SJSA1 (cell line): ENCODE data around the gene RAB3D. TPM values are rescaled to one million over a fixed set of nuclear protein-coding genes. Genes with fewer than 3 reads are reported as not detected.
"Not testable (repeated sequence)": the region's sequence is repeated elsewhere in the genome, so short reads cannot be mapped to it uniquely, and the experiment has no call there.

Experiments
- DNase-seq, 2 experiments: peaks; one replicate each; pipeline ENCODE4 v3.0.0-alpha.2; 2015 to 2020; ENCODE audit warnings: low spot score in 2 of 2, low read depth in 1 of 2
- H3K27ac ChIP-seq: fragments of 250-450 bp; sonication (Bioruptor Pico); 2 replicates; pipeline ENCODE4 v1.5.1; 2020; ENCODE audit warnings: mild to moderate bottlenecking, moderate library complexity
- H3K27me3 ChIP-seq: fragments of 250-450 bp; sonication (Bioruptor Pico); replicated peaks from 2 replicates; pipeline ENCODE4 v1.5.1; 2020; ENCODE audit warnings: mild to moderate bottlenecking, moderate library complexity
- H3K36me3 ChIP-seq: fragments of 250-450 bp; sonication (Bioruptor Pico); 2 replicates; pipeline ENCODE4 v1.5.1; 2020; ENCODE audit warnings: mild to moderate bottlenecking
- H3K4me1 ChIP-seq: fragments of 250-450 bp; sonication (Bioruptor Pico); replicated peaks from 2 replicates; pipeline ENCODE4 v1.6.1; 2021; ENCODE audit warnings: mild to moderate bottlenecking
- H3K4me3 ChIP-seq: fragments of 250-450 bp; sonication (Bioruptor Pico); 2 replicates; pipeline ENCODE4 v1.5.1; 2020; ENCODE audit warnings: mild to moderate bottlenecking
- H3K9me3 ChIP-seq: fragments of 250-450 bp; sonication (Bioruptor Pico); replicated peaks from 2 replicates; pipeline ENCODE4 v1.5.1; 2020; ENCODE audit warnings: mild to moderate bottlenecking
- total RNA-seq: library from RNA; depleted of rRNA; stranded (reverse); fragments of >200 nt; shearing (Covaris generic); gene quantifications from 2 replicates; pipeline ENCODE4 v1.2.3, GENCODE V29; 2014

Gene RAB3D
- total RNA-seq, 1 experiment from 2014 or later, result 1.4 TPM

DNA sequence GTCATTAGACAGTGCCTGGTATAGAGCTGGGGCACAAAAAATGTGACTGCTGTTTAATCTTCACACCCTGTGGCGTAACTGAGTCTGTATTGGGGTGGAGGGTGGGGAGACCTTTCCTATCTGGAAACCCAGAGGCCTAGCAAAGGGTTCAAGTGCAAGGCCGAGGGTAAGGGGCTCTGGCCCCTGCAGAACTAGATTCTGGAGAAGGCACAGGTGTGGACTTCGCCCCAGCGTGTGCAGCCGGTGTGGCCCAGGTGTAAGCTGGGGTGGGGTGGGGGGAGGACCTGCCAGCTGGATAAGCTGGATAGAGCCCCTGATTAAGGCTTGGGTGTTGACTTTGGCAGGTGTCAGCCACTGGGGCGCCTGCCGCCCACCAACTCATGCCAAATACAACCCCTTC lies 1.3 kb downstream of the RAB3D start:
- no peak for DNase-seq
- peaks cover 6% of the 10 kb centered on the region for H3K36me3 ChIP-seq
- no peaks in the 10 kb centered on the region for H3K27me3 ChIP-seq
- peaks cover 6% of the 10 kb centered on the region for H3K4me1 ChIP-seq
- H3K4me3 ChIP-seq, result no peak overlapping the region
- H3K9me3 ChIP-seq, result no peaks in the 10 kb centered on the region
- no peak overlapping the region for H3K27ac ChIP-seq

DNA sequence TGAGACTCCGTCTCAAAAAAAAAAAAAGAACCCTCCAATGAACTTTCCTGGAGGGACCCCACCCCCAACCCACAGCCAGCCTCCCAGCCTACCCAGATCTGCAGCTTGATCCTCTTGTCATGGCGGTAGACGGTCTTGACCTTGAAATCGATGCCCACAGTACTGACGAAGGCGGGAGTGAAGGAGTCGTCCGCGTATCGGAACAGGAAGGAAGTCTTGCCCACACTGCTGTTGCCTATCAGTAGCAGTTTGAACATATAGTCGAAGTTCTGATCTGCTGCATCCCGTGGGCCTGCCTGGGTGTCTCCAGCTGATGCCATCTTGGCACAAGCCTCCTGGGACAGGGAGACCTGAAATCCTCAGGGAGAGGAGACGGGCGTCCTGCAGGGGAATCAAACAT lies 2.4 kb downstream of the RAB3D start:
- DNase-seq, result no peak
- Histone ChIP-seq H3K27ac (no peak overlapping the region), H3K27me3 (no peaks in the 10 kb centered on the region), H3K4me3 (no peak overlapping the region), H3K4me1 (peaks cover 6% of the 10 kb centered on the region), H3K9me3 (no peaks in the 10 kb centered on the region), H3K36me3 (peaks cover 6% of the 10 kb centered on the region)

DNA sequence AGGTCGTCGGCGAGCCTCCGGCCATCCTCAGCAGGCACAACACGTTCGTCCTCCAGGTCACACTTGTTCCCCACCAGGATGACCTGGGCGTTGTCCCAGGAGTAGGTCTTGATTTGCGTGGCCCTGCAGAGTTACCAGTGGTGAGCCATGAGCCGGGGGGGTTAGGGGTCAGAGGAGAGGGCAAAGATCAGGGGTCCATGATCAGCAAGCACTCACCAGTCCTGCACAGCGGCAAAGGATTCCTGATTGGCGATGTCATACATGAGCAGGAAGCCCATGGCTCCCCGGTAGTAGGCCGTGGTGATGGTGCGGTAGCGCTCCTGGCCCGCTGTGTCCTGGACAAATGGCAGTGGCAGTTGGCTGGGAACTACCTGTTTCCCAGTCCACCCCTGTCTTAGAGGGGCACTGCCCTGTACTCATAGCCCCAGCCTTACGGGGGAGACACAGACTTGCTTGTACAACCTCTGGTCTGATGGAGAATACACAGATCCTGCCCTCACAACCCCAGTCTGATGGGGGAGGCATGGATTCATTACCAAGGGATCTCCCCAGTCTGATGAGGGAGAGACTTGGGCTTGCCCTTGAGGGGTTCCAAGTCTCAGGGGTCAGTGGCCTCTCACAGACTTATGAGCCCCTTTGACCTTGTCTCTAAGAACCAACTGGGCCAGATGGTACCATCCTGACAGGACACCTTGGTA lies 3.9 kb downstream of the RAB3D start:
- Histone ChIP-seq H3K36me3 (no peaks in the 10 kb centered on the region), H3K27ac (no peak overlapping the region), H3K4me3 (no peak overlapping the region), H3K4me1 (peaks cover 6% of the 10 kb centered on the region), H3K9me3 (no peaks in the 10 kb centered on the region), H3K27me3 (no peaks in the 10 kb centered on the region)
- DNase-seq, result no peak

DNA sequence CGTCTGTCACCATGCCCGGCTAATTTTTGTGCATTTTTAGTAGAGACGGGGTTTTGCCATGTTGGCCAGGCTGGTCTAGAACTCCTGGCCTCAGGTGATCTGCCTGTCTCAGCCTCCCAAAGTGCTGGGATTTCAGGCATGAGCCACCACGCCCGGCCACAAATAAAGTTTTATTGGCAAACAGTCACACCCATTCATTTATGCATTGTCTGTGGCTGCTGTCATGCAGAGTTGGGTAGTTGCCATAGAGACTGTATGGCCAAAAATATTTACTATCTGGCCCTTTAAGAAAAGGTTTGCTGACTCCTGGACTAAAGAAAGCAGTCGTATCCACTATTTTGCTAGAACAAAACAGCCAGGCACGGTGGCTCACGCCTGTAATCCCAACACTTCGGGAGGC lies 5.6 kb downstream of the RAB3D start:
- DNase-seq, H3K27me3 ChIP-seq, H3K4me3 ChIP-seq, H3K9me3 ChIP-seq, H3K4me1 ChIP-seq, H3K27ac ChIP-seq, H3K36me3 ChIP-seq: not testable (repeated sequence)

DNA sequence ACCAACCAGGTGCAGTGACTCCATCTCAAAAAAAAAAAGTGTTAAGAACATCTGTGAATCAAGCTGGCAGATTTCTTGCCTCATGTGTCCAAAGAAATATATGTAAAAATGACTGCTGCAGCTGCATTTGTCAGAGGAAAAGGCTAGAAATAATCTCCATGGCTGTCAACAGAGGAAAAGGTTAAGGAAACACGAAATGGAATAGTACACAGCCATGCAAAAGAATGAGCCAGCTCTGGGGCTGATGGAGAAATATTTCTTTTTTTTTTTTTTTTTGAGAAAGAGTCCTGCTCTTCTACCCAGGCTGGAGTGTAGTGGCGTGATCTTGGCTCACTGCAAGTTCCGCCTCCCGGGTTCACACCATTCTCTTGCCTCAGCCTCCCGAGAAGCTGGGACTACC lies 6.6 kb downstream of the RAB3D start:
- no peak overlapping the region for H3K4me3 ChIP-seq
- no peaks in the 10 kb centered on the region for H3K4me1 ChIP-seq
- H3K9me3 ChIP-seq, result no peaks in the 10 kb centered on the region
- no peaks in the 10 kb centered on the region for H3K36me3 ChIP-seq
- no peak for DNase-seq
- no peaks in the 10 kb centered on the region for H3K27me3 ChIP-seq
- no peak overlapping the region for H3K27ac ChIP-seq

DNA sequence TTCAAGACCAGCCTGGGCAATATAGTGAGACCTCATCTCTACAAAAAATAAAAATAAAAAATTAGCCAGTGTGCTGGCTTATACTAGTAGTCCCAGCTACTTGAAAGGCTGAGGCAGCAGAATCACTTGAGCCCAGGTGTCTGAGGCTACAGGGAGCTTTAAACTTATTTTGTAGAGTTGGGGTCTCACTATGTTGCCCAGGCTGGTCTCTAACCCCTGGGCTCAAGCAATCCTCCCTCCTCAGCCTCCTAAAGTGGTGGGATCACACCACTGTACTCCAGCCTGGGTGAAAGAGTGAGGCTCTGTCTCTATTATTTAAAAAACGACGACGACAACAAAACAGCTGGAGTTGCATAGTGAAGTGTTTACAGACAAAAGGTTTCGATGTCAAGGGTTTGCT lies 8.0 kb downstream of the RAB3D start:
- H3K4me1 ChIP-seq, result no peaks in the 10 kb centered on the region
- H3K4me3 ChIP-seq, result no peak overlapping the region
- DNase-seq, result no peak
- H3K27ac ChIP-seq, result no peak overlapping the region
- H3K36me3 ChIP-seq, result no peaks in the 10 kb centered on the region
- no peaks in the 10 kb centered on the region for H3K9me3 ChIP-seq
- no peaks in the 10 kb centered on the region for H3K27me3 ChIP-seq

DNA sequence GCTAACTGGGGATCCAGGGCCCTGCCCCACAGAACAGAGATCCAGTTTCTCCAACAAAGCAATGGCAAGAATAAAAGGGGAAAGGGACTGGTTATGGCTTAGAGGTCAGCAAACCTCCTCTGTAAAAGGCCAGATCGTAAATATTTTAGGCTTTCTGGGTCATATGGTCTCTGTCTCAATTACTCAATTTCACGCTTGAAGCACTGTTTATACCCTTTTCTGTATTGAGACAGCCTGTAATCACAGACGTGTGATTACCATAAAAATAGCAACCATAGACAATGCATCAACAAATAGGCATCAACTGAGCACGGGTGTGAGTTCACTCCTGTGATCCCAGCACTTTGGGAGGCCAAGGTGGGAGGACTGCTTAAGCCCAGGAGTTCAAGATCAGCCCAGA lies 9.3 kb downstream of the RAB3D start:
- DNase-seq, result no peak
- Histone ChIP-seq H3K27me3 (no peaks in the 10 kb centered on the region), H3K4me3 (no peak overlapping the region), H3K4me1 (no peaks in the 10 kb centered on the region), H3K27ac (no peak overlapping the region), H3K36me3 (no peaks in the 10 kb centered on the region), H3K9me3 (no peaks in the 10 kb centered on the region)

DNA sequence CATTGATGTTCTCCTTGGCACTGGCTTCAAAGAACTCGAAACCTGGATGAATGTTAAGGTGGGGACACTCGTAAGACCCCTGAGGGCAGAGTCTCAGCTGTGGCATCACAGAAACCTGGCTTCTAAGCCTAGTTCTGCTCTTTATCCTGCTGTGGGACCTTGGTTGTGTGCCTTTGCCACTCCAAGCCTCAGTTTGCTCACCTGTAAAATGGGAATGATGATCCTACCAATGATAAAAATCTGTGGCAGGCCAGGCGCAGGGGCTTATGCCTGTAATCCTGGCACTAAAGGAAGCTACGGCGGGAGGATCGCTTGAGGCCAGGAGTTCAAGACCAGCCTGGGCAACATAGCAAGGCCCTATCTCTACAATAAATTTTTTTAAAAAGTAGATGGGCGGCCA lies 13.9 kb downstream of the RAB3D start:
- Histone ChIP-seq H3K27ac (no peak overlapping the region), H3K9me3 (no peaks in the 10 kb centered on the region), H3K36me3 (no peaks in the 10 kb centered on the region), H3K4me1 (peaks cover 37% of the 10 kb centered on the region), H3K4me3 (no peak overlapping the region), H3K27me3 (no peaks in the 10 kb centered on the region)
- no peak for DNase-seq

DNA sequence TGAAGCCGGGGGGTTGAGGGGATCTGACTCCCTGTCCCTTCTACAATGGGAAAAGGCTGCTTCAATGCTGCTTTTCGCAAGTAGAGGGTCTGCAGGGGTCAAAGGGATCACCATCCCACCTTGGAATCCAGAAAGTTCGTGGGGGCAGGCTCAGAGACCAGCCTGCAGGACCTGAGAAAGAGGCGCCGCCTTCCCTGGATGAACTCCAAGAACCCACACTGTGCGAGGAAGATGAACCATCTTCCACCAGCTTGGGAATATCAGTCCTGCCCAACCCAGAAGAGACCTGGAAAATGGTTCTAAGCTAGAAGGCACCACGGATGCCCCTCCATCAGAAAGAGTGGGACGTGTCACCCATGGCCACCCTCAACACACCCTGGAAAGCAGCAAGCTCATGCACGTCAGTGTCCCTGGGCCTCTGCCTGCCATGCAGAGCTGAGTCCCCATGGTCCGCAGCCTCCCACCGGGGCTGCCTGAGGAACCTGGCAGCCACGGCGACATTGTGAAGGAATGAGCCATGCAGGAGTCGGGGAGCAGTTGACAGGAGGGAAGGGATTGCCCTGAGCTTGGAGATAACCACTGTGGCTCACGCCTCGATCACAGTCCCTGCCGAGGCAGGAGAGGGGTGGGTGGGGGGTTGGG lies 14.6 kb downstream of the RAB3D start:
- H3K27ac ChIP-seq, result no peak overlapping the region
- no peak for DNase-seq
- H3K4me3 ChIP-seq, result no peak overlapping the region
- no peaks in the 10 kb centered on the region for H3K36me3 ChIP-seq
- H3K27me3 ChIP-seq, result no peaks in the 10 kb centered on the region
- peaks cover 37% of the 10 kb centered on the region for H3K4me1 ChIP-seq
- H3K9me3 ChIP-seq, result no peaks in the 10 kb centered on the region

DNA sequence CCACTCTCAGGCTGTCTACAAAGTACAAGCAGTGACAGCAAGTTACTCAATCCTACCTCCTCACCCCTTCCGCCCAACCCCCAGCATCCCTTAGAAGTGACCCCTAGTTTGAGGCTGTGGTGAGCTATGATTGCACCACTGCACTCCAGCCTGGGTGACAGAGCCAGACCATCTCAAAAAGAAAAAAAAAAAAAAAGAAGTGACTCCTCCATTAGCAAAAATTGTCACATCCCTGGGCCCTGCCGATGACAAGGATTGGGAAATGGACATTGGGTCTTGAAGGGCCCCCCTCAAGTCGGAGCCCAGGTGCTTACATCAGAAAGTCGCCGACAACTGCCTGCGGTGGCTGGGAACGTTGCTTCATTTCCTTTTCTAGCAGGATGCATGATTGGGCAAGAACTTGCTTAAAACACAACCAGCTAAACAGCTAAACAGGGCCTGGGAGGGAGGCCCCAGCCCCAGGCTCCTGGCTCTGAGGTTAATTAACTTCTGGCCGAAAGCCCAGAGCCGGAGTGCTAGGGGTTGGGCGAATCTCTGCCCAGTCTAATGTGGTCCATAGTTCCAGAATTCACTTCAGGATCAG lies 15.3 kb downstream of the RAB3D start:
- no peak overlapping the region for H3K4me3 ChIP-seq
- H3K9me3 ChIP-seq, result no peaks in the 10 kb centered on the region
- no peaks in the 10 kb centered on the region for H3K36me3 ChIP-seq
- DNase-seq, result peak; percentile 77 to 83
- H3K27ac ChIP-seq, result peak overlapping the region; percentile 21; the same call in 1 of the 2 replicates
- no peaks in the 10 kb centered on the region; the same call in 1 of the 2 replicates for H3K27me3 ChIP-seq
- peaks cover 37% of the 10 kb centered on the region for H3K4me1 ChIP-seq

DNA sequence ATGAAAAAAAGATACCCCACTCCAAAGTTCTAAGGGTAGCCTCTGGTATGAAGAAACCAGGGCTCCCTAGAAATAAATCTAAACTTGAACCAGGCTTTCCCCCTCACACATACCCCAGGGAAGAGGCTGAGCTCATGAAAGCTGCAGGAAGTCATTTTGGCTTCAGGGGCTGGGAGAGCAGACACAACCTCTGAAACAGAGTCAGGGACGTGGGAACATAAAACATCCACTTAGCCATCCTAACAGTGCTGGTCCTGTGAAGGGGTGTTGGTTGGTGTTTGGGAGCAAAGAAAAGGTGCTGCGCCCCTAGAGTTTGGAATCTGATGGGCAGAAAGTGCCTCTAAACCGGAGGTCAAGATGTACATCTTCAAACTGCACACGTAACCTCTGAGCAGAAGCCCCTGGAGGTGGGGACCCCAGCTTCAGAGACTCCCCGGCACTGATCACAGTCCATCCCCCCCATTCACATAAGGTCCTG lies 15.8 kb downstream of the RAB3D start:
- no peak overlapping the region for H3K4me3 ChIP-seq
- no peaks in the 10 kb centered on the region for H3K9me3 ChIP-seq
- DNase-seq, result no peak
- peak overlapping the region; percentile 21; the same call in 1 of the 2 replicates for H3K27ac ChIP-seq
- H3K4me1 ChIP-seq, result peaks cover 37% of the 10 kb centered on the region
- H3K36me3 ChIP-seq, result no peaks in the 10 kb centered on the region
- H3K27me3 ChIP-seq, result no peaks in the 10 kb centered on the region; the same call in 1 of the 2 replicates

DNA sequence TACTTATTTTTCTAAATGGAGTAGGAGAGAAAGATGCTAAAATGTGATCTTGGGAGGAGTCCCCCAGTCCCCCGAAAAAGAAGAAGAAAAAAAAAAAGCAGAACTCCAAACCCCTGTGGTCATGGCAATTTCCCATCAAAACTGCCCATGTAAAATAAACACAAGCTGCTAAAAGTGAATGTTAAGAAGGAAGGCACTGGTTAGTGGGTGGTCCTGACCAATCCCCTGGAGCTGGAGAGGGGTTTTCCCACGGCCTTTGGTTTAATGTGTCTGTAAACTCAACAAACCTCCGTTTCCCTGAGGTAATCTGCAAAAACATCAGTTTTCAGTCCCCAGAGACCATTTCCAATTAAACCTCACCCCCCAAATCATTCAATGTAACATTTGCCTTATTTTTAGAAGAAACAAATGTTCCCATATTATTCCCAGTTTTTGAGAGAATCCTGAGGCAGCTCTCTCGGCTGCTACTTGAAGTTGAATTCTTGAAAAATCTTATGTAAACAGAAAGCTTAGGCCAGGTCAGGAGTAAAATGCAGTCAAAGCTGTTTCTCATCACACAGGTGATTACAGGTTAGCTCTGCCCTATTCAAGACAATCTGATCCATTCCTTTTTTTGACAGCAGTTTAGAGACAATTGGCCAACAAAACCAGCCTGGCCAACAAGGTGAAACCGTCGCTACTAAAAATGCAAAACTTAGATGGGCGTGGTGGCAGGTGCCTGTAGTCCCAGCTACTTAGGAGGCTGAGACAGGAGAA lies 17.0 kb downstream of the RAB3D start:
- peak; percentile 81 to 87 for DNase-seq
- H3K36me3 ChIP-seq, result no peaks in the 10 kb centered on the region
- H3K9me3 ChIP-seq, result no peaks in the 10 kb centered on the region
- H3K27ac ChIP-seq, result peak overlapping the region; percentile 5
- peaks cover 37% of the 10 kb centered on the region for H3K4me1 ChIP-seq
- H3K4me3 ChIP-seq, result no peak overlapping the region
- H3K27me3 ChIP-seq, result no peaks in the 10 kb centered on the region; the same call in 1 of the 2 replicates

DNA sequence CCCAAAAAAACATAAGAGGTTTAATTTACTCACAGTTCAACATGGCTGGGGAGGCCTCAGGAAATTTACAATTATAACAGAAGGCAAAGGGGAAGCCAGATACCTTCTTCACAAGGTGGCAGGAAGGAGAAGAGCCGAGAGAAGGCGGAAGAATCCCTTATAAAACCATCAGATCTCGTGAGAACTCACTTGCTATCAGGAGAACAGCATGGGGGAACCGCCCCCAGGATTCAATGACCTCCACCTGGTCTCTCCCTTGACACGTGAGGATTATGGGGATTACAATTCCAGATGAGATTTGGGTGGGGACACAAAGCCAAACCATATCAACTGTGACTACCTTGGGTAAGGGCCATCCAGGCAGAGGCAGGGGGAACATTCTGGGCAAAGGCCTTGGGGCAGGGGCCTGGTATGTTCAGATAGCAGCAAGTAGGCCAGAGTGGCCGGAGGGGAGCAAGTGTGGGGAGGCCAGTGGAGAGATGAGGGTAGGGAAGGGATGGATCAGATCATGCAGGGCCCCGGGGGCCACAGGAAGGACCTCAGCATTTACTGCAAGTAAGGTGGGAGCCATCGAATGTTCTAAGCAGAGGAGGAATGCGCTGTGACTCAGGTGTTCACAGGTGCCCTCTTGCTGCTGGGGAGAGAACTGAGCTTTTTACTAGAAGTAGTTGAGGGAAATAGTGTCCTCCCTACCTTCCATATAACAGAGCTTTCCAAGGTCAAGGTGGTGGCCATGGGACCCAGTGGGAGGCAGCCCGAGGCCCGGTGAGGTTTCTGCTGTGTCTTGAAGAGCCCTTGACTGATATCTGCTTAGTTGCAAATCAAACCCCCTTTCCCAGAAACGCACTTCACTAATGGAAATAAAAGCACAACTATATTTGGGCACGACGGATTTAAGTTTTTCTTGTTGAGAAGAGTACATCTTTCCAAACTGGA lies 18.0 kb downstream of the RAB3D start:
- Histone ChIP-seq H3K4me3 (no peak overlapping the region), H3K4me1 (peaks cover 37% of the 10 kb centered on the region), H3K9me3 (no peaks in the 10 kb centered on the region), H3K27me3 (no peaks in the 10 kb centered on the region; the same call in 1 of the 2 replicates), H3K27ac (no peak overlapping the region; the same call in 1 of the 2 replicates), H3K36me3 (no peaks in the 10 kb centered on the region)
- DNase-seq, result no peak
